Measurements from ENCODE around the gene CSH2.
"Not testable (repeated sequence)": the region's sequence is repeated elsewhere in the genome, so short reads cannot be mapped to it uniquely, and the experiment has no call there.

CSH2 gene

DNA sequence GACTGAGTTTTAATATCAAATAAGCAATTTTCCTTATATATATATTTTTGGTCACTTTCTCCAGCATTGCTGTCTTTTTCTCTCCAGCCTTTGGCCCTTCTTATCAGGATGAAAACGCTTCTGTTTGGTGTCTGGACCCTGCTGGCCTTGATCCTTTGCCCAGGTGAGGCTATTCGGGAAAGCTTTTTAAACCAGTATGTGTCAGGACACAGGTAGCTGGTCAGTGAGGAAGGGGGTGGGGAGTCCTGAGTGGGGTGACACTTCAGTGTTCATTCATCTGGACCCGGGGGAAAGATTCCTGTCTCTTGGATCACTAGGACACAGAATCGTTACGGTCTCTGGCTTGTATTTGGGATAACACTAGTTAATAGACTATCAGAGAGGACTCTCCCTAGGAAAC lies 18.8 kb downstream of the CSH2 start:
- DNase-seq (ENCODE audit: low read depth) = no peak

DNA sequence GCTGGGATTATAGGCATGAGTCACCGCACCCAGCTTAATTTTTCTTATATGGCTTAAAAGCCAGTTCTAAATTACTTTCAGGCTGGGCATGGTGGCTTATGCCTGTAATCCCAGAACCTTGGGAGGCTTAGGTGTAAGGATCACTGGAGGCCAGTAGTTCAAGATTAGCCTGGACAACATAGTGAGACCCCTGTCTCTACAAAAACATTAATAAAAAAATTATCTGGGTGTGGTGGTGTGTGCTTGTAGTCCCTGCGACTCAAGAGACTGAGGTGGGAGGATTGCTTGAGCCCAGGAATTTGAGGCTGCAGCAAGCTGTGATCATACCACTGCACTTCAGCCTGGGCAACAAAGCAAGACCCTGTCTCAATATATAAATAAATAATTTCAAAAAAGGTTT lies 20.2 kb downstream of the CSH2 start:
- no peak for DNase-seq (ENCODE audit: low read depth)

DNA sequence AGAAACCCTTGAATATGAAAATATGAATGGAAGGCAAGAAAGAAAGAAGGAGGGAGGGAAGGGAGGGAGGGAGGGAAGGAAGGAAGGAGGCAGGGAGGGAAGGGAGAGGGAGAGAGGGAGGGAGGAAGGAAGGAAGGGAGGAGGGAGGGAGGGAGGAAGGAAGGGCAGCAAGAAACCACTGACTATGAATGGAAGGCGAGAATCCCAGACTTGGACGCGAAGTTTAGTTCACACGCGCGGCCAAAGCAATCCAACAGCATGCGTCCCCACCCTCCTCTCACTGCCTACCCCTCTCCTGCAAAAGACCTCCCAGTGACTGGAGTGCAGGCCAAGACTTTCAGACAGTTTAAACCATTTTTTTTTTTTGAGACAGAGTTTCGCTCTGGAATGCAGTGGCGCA lies 23.1 kb downstream of the CSH2 start:
- no peak for DNase-seq (ENCODE audit: low read depth)

DNA sequence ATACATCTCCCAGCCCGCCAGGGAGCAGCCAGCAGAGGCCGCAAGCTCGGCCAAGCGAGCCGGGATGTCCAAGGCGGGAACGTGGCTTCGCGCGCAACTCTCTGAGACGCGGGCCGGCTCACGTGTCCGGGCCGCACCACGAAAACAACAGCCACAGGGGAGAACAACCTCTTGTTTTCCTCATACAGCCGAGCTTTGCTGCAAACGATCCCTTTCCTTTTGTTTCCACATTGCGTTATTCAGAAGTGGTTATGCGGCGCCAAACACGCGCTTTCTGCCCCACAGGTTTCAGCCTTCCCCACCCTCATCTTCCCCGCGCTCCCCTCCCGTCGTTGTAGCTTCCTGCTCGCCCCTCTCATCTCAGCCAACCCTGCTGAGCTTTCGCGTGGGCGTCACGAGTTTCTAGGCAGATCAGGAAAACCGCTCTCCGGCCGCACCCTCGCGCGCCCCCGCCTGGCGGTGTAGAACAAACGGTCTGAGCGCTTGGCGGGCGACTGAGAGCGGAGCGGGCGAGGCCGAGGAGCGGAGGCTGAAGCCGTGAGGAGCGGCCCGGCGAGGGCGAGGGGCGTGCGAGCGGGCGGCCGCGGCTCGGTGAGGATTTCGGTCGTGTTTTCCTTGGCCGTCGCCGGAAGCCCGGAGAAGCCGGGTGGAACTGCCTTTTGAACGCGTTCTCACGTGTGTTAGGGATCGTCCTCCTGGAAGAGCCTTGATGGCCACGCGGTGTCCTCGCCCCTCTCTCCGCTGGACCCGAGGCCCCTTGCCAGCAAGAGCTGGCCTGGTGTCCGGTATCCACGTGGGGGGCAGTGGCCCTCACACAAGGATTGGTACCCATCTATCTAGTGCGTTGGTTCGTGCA lies 24.4 kb downstream of the CSH2 start:
- peak; percentile 92 for DNase-seq (ENCODE audit: low read depth)

DNA sequence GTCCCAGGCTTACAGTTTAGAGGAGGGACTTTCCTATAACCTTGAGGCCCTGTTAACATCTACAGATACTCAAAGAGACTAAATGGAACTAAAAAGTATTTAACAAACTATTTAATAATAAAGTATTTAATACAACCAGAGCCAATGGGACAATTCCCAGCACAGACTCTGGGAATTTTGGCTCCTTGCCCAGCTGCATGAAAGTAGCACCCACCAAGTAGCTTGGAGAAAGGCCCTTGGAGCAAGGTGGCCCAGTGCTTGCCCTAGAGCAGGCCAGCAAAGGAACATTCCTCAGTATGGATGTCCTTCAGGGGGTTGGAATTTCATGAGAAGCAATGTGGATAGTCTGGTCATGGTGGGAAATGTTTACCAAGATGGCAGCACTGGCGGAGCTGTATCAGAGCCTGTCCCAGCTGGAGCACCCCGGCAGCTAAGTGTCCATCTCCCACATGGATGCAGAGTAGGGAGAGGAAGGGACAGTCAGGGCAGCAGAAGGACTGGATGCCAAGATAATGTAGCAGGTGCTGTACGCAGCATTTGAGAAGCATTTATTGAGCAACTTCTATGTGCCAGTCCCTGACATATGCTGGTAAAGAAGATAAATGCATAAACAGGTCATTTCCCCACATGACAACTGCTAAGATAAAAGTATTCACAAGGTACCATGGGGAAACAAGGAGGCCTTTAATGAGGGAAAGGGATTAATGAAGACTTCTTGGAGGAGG lies 25.8 kb downstream of the CSH2 start:
- no peak for DNase-seq (ENCODE audit: low read depth)

DNA sequence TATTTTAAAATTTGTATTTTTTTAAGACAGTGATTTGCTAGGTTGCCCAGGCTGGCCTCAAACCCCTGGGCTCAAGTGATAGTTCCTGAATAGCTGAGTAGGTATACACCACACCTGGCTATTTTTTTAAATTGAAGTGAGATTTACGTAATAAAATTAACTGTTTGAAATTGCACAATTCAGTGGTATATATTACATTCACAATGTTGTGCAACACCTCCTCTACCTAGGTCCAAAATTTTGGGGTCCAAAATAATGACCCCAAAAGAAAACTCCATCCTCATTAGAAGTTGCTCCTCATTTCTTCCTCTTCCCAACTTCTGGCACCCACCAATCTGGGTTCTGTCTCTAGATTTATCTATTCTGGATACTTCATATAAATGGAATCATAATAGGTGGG lies 28.0 kb downstream of the CSH2 start:
- DNase-seq (ENCODE audit: low read depth) = no peak

DNA sequence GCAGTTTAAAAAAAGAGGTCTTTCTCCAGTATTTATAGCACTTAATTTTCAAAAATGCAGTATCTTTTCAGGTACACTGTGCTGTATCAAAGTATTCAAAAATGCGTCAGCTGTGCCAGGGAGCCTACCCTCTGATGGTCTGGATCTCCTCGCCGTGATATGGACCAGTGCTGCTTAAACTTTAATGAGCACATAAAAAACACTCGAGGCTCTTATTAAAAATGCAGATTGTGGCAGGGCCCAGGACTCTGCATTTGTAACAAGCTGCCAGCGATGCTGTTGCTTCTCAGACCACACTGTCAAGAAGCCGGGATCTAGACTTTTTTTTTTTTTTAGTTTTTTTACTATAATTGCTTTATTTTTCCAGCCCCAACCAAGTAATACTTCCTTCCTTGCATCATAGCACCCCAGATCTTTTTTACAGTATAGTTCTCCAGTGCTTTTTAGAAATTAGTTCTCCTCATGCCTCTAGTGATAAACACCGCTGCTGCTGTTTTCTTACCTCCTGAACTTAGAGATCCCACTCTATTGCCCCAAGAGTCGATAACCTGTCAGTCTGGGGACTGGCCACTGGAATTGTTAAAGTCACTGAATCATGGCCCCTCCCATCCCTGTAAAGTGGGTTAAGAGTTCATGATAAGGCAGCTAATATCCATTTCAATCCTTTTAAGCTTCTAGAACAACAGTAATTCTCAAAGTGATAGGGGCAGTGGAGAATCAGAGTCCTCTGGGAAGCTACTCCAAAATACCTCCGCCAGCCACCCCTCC lies 29.4 kb downstream of the CSH2 start:
- no peak for DNase-seq (ENCODE audit: low read depth)

DNA sequence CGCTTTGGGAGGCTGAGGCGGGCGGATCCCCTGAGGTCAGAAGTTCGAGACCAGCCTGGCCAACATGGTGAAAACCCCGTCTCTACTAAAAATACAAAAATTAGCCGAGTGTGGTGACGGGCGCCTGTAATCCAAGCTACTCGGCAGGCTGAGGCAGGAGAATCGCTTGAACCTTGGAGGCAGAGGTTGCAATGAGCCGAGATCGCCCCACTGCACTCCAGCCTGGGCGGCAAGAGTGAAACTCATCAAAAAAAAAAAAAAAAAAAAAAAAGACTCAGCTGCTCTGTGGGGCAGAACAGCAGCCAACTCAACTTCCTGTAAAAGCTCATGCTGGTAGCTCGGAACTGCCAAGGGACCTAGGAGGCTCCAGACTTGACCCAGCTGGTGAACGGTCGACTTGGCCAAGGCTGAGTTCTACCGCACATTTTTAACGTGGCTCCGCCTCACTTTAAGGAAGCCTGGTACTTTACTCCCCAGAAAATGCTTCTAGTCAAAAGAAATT lies 30.0 kb downstream of the CSH2 start:
- not testable (repeated sequence) for DNase-seq (ENCODE audit: low read depth)

DNA sequence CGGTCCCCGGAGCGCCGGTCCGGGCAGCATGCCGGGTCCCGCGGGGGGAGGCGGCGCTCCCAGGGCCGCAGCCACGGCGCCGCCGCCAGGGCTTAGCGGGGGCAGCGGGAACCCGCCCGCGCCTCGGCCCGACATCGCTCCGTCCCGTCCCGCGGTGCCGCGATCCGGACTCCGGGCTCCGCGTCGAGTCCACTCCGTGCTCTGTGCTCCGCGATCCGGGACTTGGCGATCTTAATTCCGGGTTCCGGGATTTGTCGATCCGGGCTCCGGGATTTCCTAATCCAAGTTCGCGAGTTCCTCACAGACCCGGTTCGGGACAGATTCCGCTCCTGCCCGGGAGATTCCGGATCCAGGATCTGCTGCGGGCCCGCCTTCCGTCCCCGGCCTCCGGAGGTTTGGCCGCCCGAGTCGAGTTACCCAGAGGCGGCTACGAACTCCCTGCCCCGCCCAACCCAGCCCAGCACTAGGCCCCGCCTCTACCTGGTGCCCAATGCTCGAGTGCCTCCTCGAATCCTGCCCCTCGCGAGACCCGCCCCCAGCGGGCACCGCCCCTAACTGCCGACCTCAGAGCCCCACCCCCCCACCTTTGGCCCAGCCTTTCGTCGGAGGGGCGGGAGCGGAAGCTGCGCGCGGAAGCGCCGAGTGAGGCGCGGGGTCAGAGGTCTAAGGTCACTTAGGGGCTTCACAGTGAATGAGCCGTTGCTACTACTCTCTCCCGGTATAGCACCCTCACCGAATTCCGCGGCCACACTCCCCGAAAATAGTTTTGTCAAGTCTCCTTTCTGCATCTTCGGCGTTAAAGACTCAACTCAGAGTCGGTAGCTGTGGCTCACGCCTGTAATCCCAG lies 30.7 kb downstream of the CSH2 start, which contains the start of gene SMARCD2:
Gene SMARCD2 (minus strand): TSS at position 146 of the 847 bp plus-strand sequence. CDS start 11 bp downstream, at position 135.
- DNase-seq (ENCODE audit: low read depth) = peak; percentile 99

DNA sequence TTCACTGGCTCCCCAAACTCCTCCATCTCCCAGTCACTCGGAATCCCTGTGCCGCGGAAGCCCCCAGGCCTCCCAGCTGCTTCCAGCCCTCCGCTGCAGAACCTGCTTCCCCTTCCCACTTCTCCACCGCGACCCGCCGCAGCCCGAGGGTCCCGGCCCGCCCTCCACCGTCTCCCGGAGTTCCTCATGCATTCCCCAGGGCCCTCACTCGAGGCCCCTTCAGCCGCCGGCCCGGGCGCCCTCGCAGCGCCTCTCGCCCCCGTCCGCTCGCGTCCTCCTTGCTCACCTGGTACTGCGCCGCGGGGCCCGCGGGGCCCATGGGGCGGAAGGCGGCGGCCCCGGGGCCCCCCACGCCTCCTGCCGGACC lies 31.3 kb downstream of the CSH2 start:
- DNase-seq (ENCODE audit: low read depth) = no peak

DNA sequence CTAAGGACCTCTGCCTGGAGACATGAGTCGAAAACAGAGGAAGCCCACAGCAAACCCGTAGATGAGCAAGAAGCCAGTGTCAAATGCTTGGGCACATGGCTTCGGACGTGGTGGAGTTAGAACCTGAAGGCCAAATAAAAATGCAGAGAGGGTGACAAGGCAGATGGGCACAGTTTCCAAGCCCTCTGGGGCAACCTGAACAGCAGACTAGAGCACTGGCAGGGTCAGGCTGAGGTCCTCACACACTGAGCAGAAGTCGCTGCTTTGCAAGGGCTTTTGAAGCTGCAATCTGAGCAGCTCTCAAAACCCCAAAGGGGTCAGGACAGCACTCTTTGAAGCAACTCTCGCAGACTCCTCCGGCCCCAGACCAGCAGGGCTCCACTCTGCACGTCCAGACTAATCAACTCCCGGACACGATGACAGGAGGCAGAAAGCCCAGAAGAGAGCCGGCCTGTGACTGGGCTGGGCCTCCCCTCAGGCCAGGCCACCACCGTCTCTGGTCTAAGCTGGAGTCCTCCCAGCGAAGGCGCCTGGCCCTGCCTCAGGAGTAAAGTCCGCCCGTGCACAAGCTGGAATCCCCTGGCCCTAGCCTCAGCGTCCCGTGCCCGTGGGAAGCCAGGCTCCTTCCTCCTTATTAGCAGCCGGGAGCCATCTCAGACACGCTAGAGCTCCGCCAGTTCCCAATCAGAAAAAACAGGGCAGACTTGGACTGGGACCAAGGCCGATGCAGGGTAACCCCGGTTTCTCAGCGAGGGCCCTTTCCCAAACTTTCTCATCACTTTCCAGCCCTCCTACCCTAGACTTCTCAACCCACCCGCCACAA lies 31.9 kb downstream of the CSH2 start:
- no peak for DNase-seq (ENCODE audit: low read depth)

DNA sequence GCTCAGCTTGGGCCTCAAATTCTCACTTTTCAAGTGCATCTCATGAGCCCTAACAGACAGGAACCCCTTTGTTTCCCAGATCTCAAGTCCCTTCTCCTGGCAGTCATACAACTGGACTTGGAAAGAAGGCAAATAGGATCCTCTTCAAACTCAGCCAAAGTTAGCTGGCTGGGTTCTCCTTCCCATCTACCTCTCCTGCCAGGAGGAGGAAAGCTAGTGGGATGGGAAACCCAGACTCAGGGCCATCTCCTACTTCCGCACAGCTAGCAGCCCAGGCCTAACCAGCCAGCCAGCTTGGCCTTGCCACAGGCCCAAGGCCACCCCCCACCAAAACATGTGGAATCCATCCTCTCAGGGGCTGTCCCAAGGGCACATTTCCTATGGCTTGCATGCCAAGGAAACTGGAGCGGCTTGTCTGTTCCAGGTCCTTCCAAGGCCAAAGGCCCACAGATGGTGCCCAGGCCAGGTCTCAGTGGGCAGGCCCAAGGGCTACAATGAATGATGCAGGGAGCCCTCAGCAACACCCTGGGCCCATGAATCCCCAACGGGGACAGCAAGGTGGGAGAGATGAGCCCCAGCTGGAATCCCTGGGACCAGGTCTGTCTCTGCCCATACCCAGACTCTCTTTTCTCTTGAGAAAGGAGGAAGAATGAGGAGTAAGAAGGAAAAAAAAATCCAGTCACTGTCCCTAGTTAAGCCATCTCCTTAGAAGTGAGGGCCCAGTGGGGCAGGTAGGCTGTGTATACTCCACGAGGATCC lies 32.7 kb downstream of the CSH2 start:
- no peak for DNase-seq (ENCODE audit: low read depth)

DNA sequence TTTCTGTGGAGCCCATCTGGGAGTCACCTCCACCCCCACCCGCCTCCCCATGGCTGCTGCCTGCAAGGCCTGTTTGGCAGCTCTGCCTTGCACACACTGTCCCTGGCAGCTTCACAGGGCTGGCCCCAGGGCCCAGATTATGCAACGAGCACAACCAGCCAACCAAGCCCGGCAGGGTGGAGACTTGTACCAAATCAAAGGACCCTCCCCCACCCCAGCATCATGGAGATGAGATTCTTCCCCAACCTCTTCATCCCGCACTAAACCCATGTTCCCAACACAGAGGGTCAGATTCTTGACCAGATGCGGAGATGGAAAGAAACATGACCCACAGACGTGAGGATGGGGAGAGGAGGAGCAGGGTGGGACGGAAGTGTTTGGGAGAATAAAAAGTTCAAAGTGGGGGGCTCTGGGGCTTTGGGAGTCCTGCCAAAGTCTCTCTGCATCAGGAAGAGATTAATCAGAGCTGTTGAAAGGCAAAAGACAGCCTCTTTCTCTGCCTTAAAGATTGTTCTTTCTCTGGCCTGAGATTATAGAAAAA lies 34.8 kb downstream of the CSH2 start:
- no peak for DNase-seq (ENCODE audit: low read depth)

DNA sequence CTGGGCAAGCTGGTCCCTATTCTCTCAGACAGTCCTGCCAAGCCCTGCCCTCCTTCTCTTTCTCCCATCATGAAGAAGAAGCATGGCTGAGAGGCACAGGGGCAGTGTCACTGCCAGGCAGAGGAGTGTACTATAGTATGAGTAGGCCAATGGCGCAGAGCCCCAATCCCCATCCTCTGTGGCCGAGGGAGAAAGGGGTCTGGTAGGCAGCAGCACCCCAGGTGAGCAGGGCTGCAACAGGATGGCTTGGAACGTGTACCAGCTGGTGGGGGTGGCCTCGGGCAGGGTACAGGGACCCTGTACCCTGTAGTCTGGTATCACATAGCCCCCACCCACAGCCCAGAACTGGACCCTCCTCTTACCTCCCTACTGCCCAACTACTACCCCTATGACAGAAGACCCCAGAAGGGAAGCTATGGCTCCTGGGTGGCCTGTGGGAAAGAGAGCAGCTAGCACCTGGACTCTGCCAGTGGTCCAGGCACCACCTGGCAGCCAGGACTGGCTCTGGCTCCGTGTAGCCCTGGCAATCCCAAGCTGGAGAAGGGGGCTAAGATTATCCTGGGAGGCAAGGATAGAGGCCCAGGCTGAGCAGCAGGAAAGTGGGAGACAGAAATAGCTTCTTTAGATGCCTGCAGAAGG lies 35.4 kb downstream of the CSH2 start:
- DNase-seq (ENCODE audit: low read depth) = no peak

DNA sequence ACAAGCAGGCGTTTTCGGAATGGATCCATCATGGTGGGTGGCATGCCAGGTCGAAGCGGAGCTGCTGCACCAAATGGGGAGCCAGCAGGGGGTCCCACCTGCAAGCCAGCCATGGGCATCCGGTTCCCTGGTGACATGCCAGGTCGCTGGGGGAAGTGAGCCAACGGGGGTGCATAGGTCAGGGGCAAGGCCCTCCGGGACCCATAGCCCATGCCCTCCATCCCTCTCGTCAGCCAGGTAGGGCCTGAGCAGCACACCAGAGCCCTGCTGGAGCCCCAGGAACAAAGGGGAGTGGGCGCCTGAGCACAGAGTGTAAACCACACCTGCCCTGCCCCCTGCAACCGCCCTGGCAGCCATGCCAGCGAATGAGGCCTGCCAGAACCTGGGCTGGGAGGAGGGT lies 36.0 kb downstream of the CSH2 start:
- no peak for DNase-seq (ENCODE audit: low read depth)

DNA sequence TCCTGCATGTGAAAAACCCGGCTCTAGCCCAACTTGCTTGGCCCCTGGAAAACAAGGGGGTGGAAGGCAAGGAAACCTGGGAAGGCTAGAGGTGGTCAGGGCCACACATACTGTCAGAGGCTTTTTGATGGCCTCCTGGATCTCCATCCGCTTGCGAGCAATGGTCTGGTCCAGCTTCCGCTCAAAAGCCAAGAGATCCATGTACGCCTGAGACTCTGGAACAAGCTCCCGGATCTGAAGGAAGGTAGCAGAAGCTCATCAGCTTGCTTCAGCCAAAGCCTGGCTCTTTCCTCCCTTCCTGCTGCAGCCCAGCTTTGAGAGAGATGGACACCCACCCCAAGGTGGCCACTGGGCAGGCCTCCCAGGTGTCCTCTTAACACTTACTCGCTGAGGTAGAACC lies 36.7 kb downstream of the CSH2 start:
- DNase-seq (ENCODE audit: low read depth) = no peak

DNA sequence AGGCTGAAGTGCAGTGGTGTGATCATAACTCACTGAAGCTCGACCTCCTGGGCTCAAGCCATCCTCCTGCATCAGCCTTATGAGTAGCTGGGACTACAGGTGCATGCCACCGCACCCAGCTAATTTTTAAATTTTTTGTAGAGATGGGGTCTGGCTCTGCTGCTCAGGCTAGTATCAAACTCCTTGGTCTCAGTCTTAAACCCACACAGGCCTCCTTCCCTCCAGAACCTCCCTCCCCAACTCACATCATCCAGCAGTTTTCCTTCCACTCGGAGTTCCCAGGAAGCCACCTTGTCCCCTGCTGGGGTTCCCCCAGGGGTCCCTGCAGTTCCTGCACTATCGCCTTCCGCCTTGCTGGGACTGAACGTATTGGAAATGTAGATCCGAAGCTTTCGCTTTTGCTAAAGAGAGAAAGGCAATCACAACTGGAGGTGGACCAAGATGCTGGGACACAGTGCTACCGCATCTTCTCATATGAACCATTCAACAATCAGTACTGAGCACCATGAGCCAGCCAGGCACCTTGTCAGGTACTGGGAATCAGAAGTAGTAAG lies 38.2 kb downstream of the CSH2 start:
- DNase-seq (ENCODE audit: low read depth) = no peak

DNA sequence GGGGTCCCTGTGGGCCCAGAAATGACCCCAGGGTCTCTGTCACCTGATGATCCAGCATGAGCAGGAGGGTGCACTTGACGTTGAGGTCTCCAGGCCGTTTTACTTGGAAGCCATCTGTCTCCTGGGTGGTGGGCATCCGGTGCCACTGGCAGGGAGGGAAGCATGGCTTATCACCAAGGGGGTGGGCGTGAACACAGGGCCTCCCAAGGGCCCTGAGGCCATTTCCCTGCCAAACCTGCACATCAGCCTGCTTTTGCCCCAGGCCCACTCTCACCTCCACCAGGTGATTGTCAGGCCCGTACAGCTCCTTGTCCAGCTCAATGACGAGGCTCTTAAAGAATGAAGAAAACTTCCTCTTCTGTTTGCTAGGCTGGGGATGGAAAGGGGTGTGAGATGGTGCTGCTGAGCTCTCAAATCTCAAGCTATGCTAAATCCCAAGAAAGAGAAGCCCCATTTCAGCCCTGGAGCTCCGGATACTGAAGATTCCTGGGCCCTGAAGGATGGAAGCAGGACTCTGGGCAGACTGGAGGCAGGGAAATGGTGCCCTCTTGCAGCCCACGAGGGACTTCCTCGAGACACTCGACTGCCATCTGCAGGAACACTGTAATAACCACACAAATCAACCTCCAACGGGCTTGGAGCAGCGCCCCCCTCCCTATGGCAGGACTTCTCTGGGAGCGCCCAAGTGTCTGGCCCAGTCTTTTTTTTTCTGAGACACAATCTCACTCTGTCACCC lies 38.9 kb downstream of the CSH2 start:
- DNase-seq (ENCODE audit: low read depth) = peak; percentile 45

Data from activated gamma-delta T cell treated with anti-CD3 and anti-CD28 coated beads, Interleukin-2, amount 50 U/mL, for 16 hours (primary cell).